Tongue (tissue), 2 donors: ENCODE measurements around the gene XRN2. TPM values are rescaled to one million over a fixed set of nuclear protein-coding genes. Genes with fewer than 3 reads are reported as not detected.

Experiments used
- DNase-seq: peaks from one replicate; pipeline ENCODE4 v3.0.0-alpha.2; 2015
- total RNA-seq: library from RNA; depleted of rRNA; stranded (reverse); fragments of >200 nt; gene quantifications from one replicate; pipeline ENCODE4 v1.2.3, GENCODE V29; 2014

XRN2 gene, protein sequence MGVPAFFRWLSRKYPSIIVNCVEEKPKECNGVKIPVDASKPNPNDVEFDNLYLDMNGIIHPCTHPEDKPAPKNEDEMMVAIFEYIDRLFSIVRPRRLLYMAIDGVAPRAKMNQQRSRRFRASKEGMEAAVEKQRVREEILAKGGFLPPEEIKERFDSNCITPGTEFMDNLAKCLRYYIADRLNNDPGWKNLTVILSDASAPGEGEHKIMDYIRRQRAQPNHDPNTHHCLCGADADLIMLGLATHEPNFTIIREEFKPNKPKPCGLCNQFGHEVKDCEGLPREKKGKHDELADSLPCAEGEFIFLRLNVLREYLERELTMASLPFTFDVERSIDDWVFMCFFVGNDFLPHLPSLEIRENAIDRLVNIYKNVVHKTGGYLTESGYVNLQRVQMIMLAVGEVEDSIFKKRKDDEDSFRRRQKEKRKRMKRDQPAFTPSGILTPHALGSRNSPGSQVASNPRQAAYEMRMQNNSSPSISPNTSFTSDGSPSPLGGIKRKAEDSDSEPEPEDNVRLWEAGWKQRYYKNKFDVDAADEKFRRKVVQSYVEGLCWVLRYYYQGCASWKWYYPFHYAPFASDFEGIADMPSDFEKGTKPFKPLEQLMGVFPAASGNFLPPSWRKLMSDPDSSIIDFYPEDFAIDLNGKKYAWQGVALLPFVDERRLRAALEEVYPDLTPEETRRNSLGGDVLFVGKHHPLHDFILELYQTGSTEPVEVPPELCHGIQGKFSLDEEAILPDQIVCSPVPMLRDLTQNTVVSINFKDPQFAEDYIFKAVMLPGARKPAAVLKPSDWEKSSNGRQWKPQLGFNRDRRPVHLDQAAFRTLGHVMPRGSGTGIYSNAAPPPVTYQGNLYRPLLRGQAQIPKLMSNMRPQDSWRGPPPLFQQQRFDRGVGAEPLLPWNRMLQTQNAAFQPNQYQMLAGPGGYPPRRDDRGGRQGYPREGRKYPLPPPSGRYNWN
- 56.1 TPM for total RNA-seq

DNA sequence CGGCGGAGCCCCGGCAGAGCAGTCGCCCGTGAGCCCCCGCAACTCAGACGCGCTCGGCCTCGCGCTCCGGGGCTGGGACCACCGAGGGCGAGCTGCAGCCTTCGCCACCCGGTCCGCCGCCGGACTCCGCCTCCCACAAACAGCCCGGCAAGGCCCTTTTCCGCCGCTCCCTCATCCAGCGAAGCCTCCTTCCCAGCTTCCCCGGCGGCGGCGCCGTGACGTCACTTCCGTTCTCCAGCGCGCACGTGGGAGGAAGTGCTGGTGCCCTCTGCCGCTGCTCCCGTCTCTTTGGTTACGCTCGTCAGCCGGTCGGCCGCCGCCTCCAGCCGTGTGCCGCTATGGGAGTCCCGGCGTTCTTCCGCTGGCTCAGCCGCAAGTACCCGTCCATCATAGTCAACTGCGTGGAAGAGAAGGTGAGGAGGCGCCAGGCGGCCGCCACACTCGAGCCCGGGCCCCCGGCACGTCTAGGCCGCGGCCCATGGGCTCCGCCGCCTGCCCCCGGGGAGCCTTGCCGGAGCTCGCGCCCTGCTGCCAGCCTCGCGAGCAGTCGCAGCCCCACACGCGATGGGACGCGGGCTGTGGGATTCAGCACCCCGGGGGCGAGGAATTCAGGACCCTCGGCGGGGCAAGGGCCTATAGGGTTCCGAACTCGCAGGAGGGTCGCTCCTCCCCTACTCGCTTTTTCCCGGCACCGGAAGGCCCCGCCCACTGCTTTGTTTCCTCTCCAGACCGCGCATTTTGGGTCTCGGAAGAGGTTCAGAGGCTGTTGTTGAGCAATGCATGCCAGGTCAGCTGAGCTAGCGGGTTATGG is at the start of gene XRN2:
Gene XRN2, plus strand, starts transcription at position 271 of the 811 bp plus-strand sequence. Its CDS starts 68 bp downstream, at position 339.
- DNase-seq, result peak; percentile 98

DNA sequence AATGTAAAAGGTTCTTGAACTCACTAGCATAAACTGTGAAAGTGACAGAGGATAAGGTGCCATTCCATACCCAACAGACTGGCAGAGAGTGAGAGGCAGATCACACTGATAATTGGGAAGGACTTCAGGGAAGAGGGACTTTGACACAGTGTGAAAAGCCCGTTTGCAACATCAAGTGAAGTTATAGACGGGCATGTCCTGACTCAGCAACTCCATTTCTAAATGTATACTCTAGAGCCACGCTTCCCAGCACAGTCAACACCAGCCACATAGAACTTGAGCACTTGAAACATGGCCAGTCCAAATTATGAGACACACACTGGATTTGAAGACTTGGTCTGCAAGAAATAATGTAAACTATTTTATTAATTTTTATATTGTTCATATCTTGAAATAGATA is 45.9 kb upstream of the XRN2 start:
- DNase-seq, result no peak

DNA sequence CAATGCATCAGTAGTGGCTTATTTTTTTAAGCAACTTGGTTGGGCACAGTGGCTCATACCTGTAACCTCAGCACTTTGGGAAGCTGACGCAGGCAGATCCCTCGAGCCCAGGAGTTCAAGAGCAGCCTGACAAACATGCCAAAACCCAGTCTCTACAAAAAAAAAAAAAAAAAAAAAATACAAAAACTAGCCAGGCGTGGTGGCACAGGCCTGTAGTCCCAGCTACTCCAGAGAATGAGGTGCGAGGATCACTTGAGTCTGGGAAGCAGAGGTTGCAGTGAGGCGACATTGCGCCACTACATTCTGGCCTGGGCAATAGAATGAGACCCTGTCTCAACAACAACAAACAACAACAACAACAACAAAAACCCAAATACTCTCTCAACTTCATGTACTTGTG is 44.7 kb upstream of the XRN2 start:
- DNase-seq, result no peak

DNA sequence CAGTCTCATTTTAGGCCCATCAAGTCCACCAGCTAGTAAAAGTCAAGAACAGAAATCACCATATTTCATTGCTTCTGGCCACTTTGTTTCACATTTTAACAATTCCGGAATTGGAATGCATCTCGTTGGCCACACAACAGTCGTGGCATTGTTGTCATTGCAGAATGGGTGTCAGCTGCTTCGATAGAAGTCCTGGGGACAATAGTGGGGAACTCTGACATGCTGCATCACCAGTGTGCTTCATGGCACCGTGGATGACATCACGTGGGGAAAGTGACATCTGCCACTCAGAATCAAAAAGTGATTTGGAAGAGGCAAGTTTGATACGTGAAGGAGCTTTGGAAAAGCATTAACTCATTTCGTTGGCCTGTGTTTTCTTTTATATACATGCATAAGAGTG is 43.8 kb upstream of the XRN2 start:
- no peak for DNase-seq

DNA sequence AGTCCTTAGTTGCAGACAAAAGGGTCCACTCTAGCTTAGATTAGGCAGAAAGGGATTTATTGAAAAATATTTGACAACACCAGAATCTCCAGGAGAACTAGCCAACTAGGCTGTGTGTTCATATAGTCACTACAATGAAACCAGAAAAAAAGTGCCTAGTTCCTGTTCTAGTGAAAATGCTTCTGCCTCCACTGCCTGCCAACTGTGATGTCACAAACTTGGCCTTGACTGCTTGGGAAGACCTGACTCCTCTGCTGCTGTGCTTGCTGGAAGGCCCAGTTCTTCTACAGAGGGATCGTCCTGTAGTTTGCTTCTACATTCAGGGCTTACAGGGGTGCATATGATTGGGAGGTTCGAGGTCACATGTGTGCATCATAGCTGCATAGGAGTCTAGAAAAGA is 40.3 kb upstream of the XRN2 start:
- no peak for DNase-seq

DNA sequence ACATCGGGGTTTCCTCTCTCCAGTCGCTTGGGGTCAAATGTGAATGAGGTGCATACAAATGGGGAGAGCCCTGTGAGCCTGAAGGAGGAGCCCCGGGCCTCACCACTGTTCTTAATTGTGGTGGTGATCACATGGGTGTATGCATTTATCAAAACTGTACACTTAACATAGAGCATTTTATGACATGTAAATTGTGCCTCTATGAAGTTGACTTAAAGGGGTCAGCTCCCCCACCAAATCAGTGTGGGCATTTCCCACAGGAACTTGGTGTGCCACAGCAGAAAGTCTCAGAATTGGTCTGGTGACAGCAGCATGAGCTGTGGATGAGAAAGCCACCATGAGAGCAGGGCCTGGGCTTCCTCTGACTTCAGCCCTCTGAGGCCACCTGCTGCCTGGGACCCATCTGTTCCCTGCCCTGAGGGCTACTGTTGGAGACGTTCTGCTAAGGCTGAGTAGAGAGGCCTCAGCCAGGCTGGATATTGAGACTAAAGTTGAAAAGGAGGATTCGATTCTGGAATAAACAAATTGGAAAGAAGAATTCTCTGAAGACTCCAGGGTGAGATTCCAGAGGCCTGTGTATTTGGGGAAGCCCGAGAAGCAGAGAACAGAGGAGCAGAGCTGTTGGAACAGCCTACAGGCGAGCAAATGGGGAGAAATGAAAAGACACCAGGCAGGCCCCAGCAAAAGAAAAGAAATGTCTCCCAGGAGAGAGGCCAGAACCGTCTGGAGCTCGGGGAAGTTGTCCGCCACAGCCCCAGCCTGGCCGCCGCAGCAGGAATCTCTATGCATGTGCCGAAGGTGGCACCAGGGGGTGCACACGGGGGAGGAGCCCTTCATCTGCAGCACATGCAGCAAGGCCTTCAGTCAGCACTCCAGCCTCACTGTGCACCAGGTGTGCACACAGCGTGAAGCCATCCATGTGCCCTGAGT is 37.6 kb upstream of the XRN2 start:
- DNase-seq, result no peak

DNA sequence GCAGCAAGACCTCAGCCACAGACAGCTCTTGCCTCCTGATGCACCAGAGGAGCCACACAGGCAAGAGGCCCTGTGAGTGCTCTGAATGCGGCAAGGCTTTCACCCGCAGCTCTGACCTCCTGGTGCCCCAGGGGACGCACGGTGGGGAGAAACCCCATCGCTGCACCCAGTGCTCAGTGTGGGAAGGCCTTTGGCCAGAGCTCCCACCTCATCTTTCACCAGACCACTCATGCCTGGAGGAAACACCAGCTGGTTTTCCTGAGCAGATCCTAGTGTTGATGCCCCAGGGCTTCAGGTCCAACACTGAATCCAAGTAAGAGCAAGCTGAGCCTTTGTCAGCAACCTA is 37.0 kb upstream of the XRN2 start:
- no peak for DNase-seq

DNA sequence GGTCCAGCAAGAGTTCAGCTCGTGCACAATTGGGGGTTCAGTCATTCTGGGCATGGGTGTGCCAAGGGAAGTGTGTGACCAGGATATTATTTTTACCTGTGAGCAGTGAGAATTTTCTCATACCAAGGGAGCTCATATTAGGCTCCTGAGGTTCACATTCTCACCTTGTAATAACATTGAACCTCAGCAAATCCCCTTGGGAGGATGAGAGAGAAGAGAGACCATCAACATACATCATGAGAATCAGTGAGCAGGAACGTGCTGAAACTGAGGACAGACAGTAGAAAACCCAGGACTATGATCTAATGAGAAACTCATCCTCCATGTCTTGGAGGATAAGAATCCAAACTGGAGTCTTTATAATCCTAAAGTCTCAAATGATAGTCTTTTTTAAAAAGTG is 33.4 kb upstream of the XRN2 start:
- DNase-seq, result no peak

DNA sequence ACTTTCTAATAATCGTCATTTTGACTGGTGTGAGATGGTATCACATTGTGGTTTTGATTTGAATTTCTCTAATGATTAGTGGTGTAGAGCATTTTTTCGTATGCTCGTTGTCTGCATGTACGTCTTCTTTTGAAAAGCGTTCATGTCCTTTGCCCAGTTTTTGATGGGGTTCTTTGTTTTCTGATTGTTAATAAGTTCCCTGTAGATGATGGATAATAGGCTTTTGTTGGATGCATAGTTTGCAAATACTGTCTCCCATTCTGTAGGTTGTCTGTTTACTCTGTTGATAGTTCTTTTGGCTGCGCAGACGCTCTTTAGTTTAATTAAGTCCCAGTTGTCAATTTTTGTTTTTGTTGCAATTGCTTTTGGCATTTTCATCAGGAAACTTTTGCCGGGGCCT is 32.3 kb upstream of the XRN2 start:
- no peak for DNase-seq

DNA sequence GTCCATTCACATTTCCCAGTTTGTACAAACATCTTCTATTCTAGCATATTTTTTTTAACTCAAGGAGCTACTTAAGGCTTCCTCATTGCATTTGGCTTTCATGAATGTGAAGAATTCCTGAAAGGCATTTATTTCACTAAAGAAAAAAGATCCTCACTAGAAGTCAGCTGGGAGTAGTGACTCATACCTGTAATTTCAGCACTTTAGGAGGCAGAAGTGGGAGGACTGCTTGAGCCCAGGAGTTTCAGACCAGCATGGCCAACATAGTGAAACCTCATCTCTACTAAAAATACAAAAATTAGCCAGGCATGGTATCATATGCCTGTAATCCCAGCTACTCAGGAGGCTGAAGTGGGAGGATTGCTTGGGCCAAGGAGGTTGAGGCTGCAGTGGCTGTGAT is 30.9 kb upstream of the XRN2 start:
- DNase-seq, result no peak

DNA sequence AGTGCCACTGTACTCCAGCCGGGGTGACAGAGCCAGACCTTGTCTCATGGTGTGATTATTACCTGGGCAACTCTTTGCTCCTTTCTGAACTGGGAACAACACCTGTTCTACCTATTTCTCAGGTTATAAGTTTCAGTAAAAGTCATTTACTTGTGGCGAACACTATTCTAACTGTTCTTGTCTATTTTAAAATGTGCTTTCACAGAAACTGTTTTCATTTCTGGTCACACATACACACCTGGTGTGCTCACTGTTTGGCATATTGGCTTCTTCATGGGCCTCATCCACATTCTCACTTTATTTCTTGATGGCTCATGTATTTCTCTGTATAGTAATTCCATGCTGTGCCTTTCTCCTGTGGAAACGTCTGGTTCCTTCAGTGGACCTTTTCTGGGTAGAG is 30.5 kb upstream of the XRN2 start:
- DNase-seq, result no peak

DNA sequence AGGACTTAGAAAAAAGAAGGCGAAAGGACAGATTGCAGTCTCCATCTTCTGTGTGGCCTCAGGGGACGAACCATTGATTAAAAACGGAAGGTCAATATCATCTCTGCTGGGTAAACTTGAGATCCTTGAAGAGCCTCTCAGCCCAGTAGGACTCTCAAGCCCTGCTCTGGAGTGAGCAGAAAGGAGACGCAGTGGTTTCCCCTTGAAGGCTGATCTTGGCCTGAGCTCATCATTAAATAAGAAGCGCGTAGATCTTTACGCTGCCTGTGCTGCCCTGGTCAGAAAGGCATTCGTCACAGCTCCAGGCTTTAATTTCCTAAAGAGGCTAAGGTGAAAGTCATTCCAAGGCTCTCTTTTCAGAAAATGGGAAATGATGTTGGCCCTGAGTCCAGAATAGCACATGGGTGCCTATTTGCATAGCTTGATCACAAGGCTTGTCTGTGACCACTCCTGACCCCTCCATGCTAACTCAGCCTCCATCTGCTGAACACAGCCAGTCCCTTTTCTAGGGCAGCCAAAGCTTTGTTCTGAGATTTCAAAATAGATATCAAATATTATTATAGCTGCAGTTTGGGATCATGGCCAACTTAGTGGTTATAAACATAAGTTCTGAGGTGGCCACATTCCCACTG is 29.3 kb upstream of the XRN2 start:
- no peak for DNase-seq

DNA sequence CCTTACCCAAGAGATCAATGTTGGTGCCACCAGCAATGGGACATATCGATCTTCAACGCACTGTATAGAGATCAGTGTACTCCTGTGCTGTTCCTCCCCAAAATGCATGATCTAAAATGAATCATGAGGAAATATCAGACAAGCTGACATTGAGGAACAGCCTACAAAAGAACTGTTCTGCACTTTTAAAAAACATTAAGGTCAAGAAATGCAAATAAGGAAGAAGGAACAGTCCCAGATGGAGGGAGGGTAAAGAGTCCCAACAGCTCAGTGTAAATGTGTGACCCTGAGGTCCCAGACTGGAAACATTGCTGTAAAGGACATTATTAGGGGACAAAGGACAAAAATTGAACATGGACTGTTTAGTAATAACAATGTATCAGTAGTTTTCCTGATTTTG is 24.3 kb upstream of the XRN2 start:
- DNase-seq, result no peak

DNA sequence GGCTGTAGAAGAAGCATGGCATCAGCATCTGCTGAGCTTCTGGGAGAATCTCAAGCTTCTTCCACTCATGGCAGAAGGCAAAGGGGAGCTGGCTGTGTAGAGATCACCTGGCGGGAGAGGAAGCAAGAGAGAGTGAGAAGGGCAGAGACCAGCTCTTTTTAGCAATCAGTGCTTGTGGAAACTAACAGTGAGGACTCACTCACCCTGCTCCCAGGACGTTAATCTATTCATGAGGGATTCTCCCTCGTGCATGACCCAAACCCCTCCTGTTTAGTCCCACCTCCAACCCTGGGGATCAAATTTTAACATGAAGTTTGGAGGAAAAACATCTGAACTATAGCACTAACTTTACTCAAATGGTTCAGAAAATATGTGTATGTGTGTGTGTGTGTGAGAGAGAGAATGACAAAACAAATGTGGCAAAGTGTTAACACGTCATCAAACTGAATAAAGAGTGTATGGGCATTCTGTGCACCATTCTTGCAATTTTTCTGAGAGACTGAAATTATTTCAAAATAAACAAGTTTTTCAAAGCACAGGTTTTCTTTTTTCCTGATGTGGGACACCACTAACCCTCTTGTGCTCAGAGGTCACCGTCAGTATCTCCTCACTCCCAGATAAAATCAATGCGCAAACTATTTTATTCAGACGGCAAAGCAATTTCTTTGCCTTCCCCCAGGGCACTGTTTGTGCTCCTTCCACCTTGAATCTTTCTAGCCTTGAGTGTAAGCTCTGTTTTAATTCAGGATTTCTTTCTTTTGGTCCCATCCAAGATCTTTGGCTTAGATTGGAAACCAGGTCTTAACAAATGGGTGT is 23.2 kb upstream of the XRN2 start:
- no peak for DNase-seq

DNA sequence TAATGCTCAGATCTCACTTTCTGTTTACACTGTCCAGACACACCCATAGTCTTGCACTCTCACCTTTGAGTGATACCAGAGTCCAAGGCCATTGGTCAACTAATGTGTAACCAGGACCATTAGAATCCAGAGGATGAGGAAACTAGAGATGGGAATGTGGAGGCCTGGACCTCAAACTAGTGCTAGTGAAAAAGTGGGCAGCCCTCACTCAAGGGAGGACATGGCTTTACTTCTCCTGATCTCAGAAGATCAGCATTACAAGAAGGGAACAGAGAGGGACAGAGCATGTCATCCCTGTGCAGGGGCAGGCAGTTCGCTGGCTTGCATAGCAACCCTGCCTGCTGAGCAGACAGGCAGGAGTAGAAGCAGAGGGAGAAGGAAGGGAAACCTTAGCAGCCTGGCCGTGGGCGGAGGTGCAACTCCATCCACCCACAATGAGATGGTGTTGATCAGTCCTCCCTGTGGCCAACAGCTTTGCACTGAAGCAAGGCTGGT is 22.6 kb upstream of the XRN2 start:
- no peak for DNase-seq

DNA sequence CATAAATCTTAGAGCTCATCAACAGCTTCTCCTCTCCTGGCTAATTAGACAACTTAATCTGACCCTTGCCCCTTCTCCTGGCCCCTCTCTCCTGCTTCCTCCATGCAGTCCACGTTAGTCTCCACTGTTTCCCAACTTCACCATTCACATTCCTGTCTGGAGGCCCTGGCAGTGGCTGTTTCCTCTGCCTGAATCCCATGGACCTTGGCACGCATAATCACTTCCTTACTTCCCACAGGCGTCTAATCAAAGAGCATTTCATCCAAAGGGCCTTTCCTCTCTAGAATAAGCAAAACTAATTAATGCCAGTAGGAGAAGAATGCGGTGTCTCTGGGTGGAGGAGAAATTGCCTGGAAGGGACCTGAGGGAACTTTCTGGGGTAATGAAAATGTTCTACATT is 16.4 kb upstream of the XRN2 start:
- no peak for DNase-seq

DNA sequence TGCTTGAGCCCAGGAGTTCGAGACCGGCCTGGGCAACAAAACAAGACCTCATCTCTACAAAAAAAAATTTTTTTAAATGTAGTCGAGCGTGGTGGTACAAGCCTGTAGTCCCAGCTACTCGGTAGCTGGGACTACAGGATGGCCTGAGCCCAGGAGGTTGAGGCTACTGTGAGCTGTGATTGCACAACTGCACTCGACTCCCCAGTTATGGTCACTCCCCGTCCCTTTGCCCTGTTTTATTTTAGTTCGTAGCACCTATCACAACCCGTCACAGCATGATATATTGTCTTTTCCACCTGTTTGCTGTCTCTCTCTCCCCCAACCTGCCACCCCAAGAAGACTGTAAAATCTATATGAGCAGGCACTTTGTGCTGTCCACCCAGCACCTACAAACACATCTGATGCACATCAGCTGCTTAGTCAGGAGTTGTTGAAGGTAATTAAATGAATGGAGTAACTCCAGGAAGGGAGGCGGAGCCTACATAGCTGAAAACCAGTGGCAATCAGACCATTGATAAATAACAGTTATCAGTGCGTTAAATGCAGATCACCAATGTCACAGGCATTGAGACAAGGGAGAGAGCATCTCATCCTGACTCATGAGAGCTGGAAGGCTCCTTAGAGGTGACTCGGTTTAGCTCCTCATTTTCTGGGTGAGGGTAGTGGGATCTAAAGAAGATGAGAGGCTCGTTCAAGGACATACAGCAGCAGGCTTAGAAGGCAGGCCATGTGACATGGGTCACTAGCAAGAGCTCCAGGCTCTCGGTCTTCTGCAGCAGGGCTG is 14.4 kb upstream of the XRN2 start:
- no peak for DNase-seq

DNA sequence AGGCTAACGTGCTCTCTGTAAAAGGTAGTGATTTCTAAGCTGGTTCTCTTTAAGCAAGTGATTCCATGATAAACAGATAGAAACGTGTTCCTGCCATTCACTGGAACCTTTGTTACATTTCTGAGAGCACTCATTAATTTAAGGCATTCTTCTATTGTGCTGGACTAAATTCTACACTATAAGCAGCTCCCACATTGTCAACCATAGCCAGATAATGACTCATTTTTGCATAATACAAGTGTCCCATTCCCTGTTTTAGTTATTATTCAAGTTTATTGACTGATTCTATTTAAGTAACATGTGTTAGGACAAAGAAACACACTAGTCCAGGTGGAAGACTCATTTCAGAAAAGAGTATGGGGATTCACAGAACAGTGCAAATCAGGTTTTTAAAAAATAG is 13.5 kb upstream of the XRN2 start:
- no peak for DNase-seq

DNA sequence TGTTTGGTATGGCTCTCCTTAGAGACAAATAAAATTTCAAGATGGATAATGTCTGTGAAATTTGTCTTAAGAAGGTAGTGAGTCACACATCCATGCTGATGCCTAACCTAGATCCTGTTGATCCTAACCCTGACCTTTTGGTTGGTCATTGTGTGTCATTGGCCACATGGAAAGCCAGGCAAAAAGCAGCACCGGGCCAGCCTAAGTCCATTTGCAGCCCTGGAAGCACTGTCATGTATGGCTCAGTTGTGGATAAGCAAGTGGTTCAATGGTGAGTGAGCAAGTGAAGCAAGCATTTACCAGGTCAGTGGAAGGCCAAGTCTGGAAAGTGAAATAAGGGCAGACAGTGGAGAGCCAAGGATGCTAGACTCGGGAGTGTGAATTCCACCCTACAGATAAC is 12.1 kb upstream of the XRN2 start:
- DNase-seq, result no peak
